ENCODE data around the gene PBX1. TPM values are rescaled to one million over a fixed set of nuclear protein-coding genes. Genes with fewer than 3 reads are reported as not detected.

PBX1 gene
- total and polyA plus RNA-seq, 10 of the 15 experiments (the other 5 are each of a cell fraction or from before 2014, with no cell fraction given), result 0.05 to 0.28 (median 0.11) TPM; not detected in 5

DNA sequence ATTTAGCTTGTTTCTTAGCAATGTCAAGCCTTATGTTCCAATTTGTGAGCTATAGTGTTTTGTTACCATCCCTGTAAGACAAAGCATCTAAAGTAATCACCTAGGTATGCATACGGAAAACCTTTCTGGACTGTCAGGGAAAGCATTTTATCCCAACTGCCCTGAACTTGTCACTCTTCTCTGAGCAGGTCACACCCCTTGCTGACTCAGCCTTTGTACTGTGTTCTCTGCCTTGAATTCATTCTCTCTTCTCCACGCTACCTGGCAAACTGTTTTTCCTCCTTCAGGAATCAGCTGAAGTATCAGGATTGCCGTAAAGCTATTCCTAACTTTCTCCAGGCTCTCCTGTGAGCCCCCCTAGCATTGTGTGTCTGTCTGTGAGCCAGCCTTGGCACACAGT, 54.2 kb downstream of the PBX1 start:
- H3K27me3 ChIP-seq (replicated peaks in 1 of 2; ENCODE audit: control insufficient read depth in 2 of 2, insufficient read depth in 2 of 2, low read length in 1 of 2), result no peaks in the 10 kb centered on the region
- no peak overlapping the region for H2AFZ ChIP-seq (ENCODE audit: control insufficient read depth, low read depth, low read length)
- no peak overlapping the region for H3K27ac ChIP-seq (ENCODE audit: control insufficient read depth, insufficient read depth)
- H3K9ac ChIP-seq (ENCODE audit: control insufficient read depth, insufficient read depth, low read length), result no peak overlapping the region
- H4K20me1 ChIP-seq (ENCODE audit: control insufficient read depth, insufficient read depth), result no peaks in the 10 kb centered on the region
- ChIA-PET POLR2A (no interaction called here), CTCF (no interaction called here), RAD21 (ENCODE audit: unreplicated experiment) (no interaction called here), SMC1A (ENCODE audit: uncharacterized antibody, unreplicated experiment) (no interaction called here)
- DNase-seq (ENCODE audit: low read depth, low spot score) (no peak), FAIRE-seq (no peak), ATAC-seq (no peak)
- no peak overlapping the region for H3K4me2 ChIP-seq (ENCODE audit: control insufficient read depth, insufficient read depth)
- in situ Hi-C loops (cut with MboI) (loop anchor here (10.0 kb wide), 2 partner anchors 1078 to 1198 kb away; no protein-coding TSS in a partner anchor), intact Hi-C loops (cut with micrococcal nuclease; ENCODE audit: unreplicated experiment) (no loop called here)
- H3K36me3 ChIP-seq (ENCODE audit: control insufficient read depth in 2 of 2, insufficient read depth in 2 of 2, low read length in 1 of 2), result no peaks in the 10 kb centered on the region
- no peaks in the 10 kb centered on the region for H3K79me2 ChIP-seq (ENCODE audit: control insufficient read depth, insufficient read depth, low read length)
- H3K9me3 ChIP-seq (replicated peaks; ENCODE audit: control insufficient read depth, insufficient read depth, low read length), result no peaks in the 10 kb centered on the region
- no TSS peak for BruUV-seq (replicated peaks)
- H3K4me3 ChIP-seq, result no peak overlapping the region
- H3K4me1 ChIP-seq (ENCODE audit: control insufficient read depth, insufficient read depth, low read length), result no peaks in the 10 kb centered on the region
- TF ChIP-seq MYC (IDR thresholded peaks at IDR 0.05; ENCODE audit: insufficient read depth, insufficient read length, insufficient replicate concordance, low read length, severe bottlenecking), result no peak
- 51% methylated on average over 3 of the region's 3 CpGs for WGBS (ENCODE audit: insufficient coverage, insufficient replicate concordance, low lambda C conversion rate, missing lambda C conversion rate)

GRCh38 chr1:164614316-164614715, 55.3 kb downstream of the PBX1 start:
- intact Hi-C loops (cut with micrococcal nuclease; ENCODE audit: unreplicated experiment), result no loop called here
- ChIA-PET RAD21 (ENCODE audit: unreplicated experiment) (no interaction called here), CTCF (no interaction called here), POLR2A (no interaction called here), SMC1A (ENCODE audit: uncharacterized antibody, unreplicated experiment) (no interaction called here)
- in situ Hi-C loops (cut with MboI), result loop anchor here (10.0 kb wide), 2 partner anchors 1080 to 1200 kb away; no protein-coding TSS in a partner anchor
- TF ChIP-seq ZZZ3 (IDR thresholded peaks at IDR 0.05; ENCODE audit: control insufficient read depth, insufficient read length, low read depth) (no peak), SUZ12 (IDR thresholded peaks at IDR 0.05; ENCODE audit: unreplicated experiment) (no peak), RFX5 (IDR thresholded peaks at IDR 0.05; ENCODE audit: low read depth, low read length) (no peak), CHD4 (IDR thresholded peaks at IDR 0.05) (no peak), E2F4 (IDR thresholded peaks at IDR 0.05; ENCODE audit: low read depth, low read length) (no peak)
- TF ChIP-seq, protein P1, sequence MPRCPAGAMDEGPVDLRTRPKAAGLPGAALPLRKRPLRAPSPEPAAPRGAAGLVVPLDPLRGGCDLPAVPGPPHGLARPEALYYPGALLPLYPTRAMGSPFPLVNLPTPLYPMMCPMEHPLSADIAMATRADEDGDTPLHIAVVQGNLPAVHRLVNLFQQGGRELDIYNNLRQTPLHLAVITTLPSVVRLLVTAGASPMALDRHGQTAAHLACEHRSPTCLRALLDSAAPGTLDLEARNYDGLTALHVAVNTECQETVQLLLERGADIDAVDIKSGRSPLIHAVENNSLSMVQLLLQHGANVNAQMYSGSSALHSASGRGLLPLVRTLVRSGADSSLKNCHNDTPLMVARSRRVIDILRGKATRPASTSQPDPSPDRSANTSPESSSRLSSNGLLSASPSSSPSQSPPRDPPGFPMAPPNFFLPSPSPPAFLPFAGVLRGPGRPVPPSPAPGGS (IDR thresholded peaks at IDR 0.05; ENCODE audit: borderline replicate concordance, insufficient read depth, low read depth, low read length, poor library complexity, severe bottlenecking), result no peak
- TF ChIP-seq, protein P2, sequence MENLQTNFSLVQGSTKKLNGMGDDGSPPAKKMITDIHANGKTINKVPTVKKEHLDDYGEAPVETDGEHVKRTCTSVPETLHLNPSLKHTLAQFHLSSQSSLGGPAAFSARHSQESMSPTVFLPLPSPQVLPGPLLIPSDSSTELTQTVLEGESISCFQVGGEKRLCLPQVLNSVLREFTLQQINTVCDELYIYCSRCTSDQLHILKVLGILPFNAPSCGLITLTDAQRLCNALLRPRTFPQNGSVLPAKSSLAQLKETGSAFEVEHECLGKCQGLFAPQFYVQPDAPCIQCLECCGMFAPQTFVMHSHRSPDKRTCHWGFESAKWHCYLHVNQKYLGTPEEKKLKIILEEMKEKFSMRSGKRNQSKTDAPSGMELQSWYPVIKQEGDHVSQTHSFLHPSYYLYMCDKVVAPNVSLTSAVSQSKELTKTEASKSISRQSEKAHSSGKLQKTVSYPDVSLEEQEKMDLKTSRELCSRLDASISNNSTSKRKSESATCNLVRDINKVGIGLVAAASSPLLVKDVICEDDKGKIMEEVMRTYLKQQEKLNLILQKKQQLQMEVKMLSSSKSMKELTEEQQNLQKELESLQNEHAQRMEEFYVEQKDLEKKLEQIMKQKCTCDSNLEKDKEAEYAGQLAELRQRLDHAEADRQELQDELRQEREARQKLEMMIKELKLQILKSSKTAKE (IDR thresholded peaks at IDR 0.05; ENCODE audit: low read depth, poor library complexity, severe bottlenecking), result no peak
- no peaks in the 10 kb centered on the region for H3K27me3 ChIP-seq (replicated peaks in 1 of 2; ENCODE audit: control insufficient read depth in 2 of 2, insufficient read depth in 2 of 2, low read length in 1 of 2)
- ATAC-seq (no peak), FAIRE-seq (no peak), DNase-seq (ENCODE audit: low read depth, low spot score) (no peak)
- no peaks in the 10 kb centered on the region for H3K4me1 ChIP-seq (ENCODE audit: control insufficient read depth, insufficient read depth, low read length)
- no peaks in the 10 kb centered on the region for H4K20me1 ChIP-seq (ENCODE audit: control insufficient read depth, insufficient read depth)
- H3K27ac ChIP-seq (ENCODE audit: control insufficient read depth, insufficient read depth), result no peak overlapping the region
- H3K36me3 ChIP-seq (ENCODE audit: control insufficient read depth in 2 of 2, insufficient read depth in 2 of 2, low read length in 1 of 2), result no peaks in the 10 kb centered on the region
- no peak overlapping the region for H2AFZ ChIP-seq (ENCODE audit: control insufficient read depth, low read depth, low read length)
- H3K4me2 ChIP-seq (ENCODE audit: control insufficient read depth, insufficient read depth), result no peak overlapping the region
- H3K9ac ChIP-seq (ENCODE audit: control insufficient read depth, insufficient read depth, low read length), result no peak overlapping the region
- 42% methylated on average over 6 of the region's 6 CpGs for WGBS (ENCODE audit: insufficient coverage, insufficient replicate concordance, low lambda C conversion rate, missing lambda C conversion rate)
- H3K9me3 ChIP-seq (replicated peaks; ENCODE audit: control insufficient read depth, insufficient read depth, low read length), result no peaks in the 10 kb centered on the region
- BruUV-seq (replicated peaks), result no TSS peak
- H3K79me2 ChIP-seq (ENCODE audit: control insufficient read depth, insufficient read depth, low read length), result no peaks in the 10 kb centered on the region
- H3K4me3 ChIP-seq, result no peak overlapping the region
